Stimulated activated CD4-positive, alpha-beta T cell treated with anti-CD3 and anti-CD28 coated beads, Interleukin-15, amount 100 ng/mL, for 1 hour (primary cell): ENCODE results near the gene SLC25A47.
"Not testable (repeated sequence)": the region's sequence is repeated elsewhere in the genome, so short reads cannot be mapped to it uniquely, and the experiment has no call there.

ENCODE experiments used
- DNase-seq, 2 donors: peaks; one replicate each; pipeline ENCODE4 v3.0.0-alpha.2; 2020; ENCODE audit warnings: low read depth in 1 of 2, low spot score in 1 of 2

The SLC25A47 gene

GRCh38 chr14:100304825-100305323 lies 18.3 kb upstream of the SLC25A47 start:
- DNase-seq, result no peak

- DNase-seq, result peak in 1 of 2 donors; percentile 19
These were observed 17.6 kb upstream of the SLC25A47 start for GRCh38 chr14:100305324-100306100.

- peak; percentile 39 to 66 for DNase-seq
These were observed 16.8 kb upstream of the SLC25A47 start, which contains the start of gene SLC25A29 for GRCh38 chr14:100306101-100306997. TSS of gene SLC25A29 (minus strand) at chr14:100306444. CDS start at chr14:100306232, 212 bp downstream.

- DNase-seq, result no peak
These were observed 16.0 kb upstream of the SLC25A47 start for GRCh38 chr14:100306998-100307765.

GRCh38 chr14:100307766-100308426 lies 15.2 kb upstream of the SLC25A47 start:
- no peak for DNase-seq

GRCh38 chr14:100308427-100308792 lies 14.7 kb upstream of the SLC25A47 start:
- DNase-seq, result not testable (repeated sequence)

GRCh38 chr14:100309028-100309737 lies 14.0 kb upstream of the SLC25A47 start:
- DNase-seq, result no peak

GRCh38 chr14:100312110-100312876 lies 10.8 kb upstream of the SLC25A47 start:
- not testable (repeated sequence) for DNase-seq

- no peak for DNase-seq
These were observed 10.2 kb upstream of the SLC25A47 start for GRCh38 chr14:100312877-100313400.

GRCh38 chr14:100313464-100314230 lies 9.5 kb upstream of the SLC25A47 start:
- no peak for DNase-seq

- no peak for DNase-seq
These were observed 8.4 kb upstream of the SLC25A47 start for GRCh38 chr14:100314724-100315123.

GRCh38 chr14:100317389-100317788 lies 5.8 kb upstream of the SLC25A47 start:
- no peak for DNase-seq

- DNase-seq, result peak; percentile 36 to 53
These were observed 5.0 kb upstream of the SLC25A47 start for GRCh38 chr14:100317912-100318808.

- DNase-seq, result no peak
These were observed 2.8 kb upstream of the SLC25A47 start for GRCh38 chr14:100320157-100320856.

GRCh38 chr14:100321473-100322137 lies 1.5 kb upstream of the SLC25A47 start:
- DNase-seq, result no peak
